VCaP (cell line): Measurements from ENCODE around the gene URI1.

Experiments used
- H3K27ac ChIP-seq: fragments of 450-650 bp; 2 replicates; pipeline ENCODE4 v1.5.1; 2017
- CTCF ChIP-seq: fragments of 450-650 bp; conservative IDR thresholded peaks from 2 replicates; pipeline ENCODE4 v1.5.1; 2017; ENCODE audit warnings: mild to moderate bottlenecking, moderate library complexity

URI1 gene

DNA sequence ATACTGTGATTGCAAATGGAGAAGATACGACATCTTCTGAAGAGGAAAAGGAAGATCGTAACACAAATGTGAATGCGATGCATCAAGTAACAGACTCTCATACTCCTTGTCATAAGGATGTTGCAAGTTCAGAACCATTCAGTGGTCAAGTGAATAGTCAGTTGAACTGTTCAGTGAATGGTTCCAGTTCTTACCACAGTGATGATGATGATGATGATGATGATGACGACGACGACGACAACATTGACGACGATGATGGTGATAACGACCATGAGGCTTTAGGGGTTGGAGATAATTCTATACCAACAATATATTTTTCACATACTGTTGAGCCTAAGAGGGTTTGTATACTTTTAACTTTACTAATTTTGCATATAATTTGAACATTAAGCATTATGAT lies 67.0 kb downstream of the URI1 start:
- H3K27ac ChIP-seq = no peak overlapping the region
- no peak for TF ChIP-seq CTCF

GRCh38 chr19:30011051-30011578 lies 69.1 kb downstream of the URI1 start:
- H3K27ac ChIP-seq = no peak overlapping the region
- no peak for TF ChIP-seq CTCF

- no peak overlapping the region for H3K27ac ChIP-seq
- TF ChIP-seq CTCF = no peak
Observed at GRCh38 chr19:30014770-30015169, 72.7 kb downstream of the URI1 start.

DNA sequence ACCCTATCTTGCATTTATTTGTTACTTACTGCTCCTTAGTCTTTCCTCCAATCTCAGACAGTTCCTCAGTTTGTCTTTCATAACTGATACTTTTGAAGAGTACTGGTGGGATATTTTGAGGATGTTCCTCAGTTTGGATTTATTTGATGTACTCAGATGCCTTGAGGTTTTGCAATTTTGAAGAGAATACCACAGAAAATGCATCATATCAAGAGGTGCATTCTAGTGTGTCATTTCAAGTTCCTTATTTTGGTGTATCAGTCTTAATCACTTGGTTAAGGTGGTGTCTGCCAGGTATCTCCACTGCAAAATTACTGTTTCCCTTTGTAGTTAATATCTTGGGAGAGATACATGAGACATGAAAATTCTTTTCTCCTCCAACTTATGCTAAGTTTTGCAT lies 75.1 kb downstream of the URI1 start:
- no peak overlapping the region for H3K27ac ChIP-seq
- no peak for TF ChIP-seq CTCF

GRCh38 chr19:30020189-30020588 lies 78.2 kb downstream of the URI1 start:
- H3K27ac ChIP-seq = no peak overlapping the region
- TF ChIP-seq CTCF = no peak

DNA sequence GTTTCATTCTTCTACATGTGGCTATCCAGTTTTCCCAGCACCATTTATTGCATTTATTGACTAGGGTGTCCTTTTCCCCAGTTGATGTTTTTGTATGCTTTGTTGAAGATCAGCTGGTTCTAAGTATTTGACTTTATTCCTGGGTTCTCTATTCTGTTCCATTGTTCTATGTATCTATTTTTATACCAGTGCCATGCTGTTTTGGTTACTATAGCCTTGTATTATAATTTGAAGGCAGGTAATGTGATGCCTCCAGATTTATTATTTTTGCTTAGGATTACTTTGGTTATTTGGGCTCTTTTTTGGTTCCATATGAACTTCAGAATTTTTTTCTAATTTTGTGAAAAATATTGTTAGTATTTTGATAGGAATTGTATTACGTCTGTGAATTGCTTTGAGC lies 80.6 kb downstream of the URI1 start:
- TF ChIP-seq CTCF = no peak
- H3K27ac ChIP-seq = no peak overlapping the region

DNA sequence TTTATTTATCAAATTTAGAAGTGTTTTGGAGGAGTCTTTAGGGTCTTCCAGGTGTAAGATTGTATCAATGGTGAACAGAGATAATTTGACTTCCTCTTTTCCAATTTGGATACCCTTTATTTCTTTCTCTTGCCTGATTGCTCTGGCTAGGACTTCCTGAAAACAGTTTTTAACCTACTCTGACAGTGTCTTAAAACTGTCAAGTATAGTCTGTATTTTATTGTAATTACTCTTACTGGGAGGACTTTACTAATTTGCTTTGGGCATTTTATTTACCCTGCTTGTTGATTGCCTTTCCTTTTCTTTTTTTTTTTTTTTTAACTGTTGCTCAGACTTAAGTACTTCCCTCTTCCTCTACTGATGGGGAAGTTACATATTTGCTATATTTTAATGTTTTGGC lies 81.3 kb downstream of the URI1 start:
- H3K27ac ChIP-seq = no peak overlapping the region
- TF ChIP-seq CTCF = no peak

- no peak overlapping the region for H3K27ac ChIP-seq
Observed at GRCh38 chr19:30024091-30024490, 82.1 kb downstream of the URI1 start.

More at GRCh38 chr19:30024091-30024490, 82.1 kb downstream of the URI1 start:
- no peak for TF ChIP-seq CTCF
